PC-9 (cell line): ENCODE measurements around the gene ME3.

Experiments used
- EZH2 ChIP-seq: fragments of 200-600 bp; sonication (generic); IDR thresholded peaks from 2 replicates; pipeline ENCODE4 v1.8.0; 2017; ENCODE audit warnings: antibody characterized with exemption, low read depth
- TF ChIP-seq, protein P1 (sequence below): fragments of 200-600 bp; sonication (generic); conservative IDR thresholded peaks from 2 replicates; pipeline ENCODE4 v1.6.1; 2017; ENCODE audit warnings: mixed run types, antibody characterized with exemption, mild to moderate bottlenecking, moderate library complexity

DNA sequence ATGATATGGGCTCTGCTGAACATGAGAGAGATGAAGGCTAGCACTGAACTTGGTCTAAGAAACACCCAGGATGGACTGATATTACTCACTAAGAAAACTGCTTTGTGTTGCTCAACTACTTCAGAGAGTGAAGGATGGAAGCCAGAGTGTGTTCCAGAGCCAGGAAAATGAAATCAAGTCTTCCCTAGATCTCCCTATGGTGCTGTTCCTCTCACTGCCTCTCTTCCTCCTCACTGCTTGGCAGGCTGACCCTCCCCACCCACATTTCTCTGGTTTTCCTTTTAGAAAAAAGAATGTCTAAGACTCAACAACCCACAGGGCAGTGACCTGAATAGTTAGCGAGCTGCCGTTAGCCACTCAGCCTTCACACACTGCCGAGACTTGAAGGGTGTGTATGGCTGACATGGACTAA, 232.1 kb downstream of the ME3 start:
- TF ChIP-seq, protein P1, sequence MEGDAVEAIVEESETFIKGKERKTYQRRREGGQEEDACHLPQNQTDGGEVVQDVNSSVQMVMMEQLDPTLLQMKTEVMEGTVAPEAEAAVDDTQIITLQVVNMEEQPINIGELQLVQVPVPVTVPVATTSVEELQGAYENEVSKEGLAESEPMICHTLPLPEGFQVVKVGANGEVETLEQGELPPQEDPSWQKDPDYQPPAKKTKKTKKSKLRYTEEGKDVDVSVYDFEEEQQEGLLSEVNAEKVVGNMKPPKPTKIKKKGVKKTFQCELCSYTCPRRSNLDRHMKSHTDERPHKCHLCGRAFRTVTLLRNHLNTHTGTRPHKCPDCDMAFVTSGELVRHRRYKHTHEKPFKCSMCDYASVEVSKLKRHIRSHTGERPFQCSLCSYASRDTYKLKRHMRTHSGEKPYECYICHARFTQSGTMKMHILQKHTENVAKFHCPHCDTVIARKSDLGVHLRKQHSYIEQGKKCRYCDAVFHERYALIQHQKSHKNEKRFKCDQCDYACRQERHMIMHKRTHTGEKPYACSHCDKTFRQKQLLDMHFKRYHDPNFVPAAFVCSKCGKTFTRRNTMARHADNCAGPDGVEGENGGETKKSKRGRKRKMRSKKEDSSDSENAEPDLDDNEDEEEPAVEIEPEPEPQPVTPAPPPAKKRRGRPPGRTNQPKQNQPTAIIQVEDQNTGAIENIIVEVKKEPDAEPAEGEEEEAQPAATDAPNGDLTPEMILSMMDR: no peak
- TF ChIP-seq EZH2: no peak
